ENCODE measurements around the gene NKX6-2. TPM values are rescaled to one million over a fixed set of nuclear protein-coding genes. Genes with fewer than 3 reads are reported as not detected.

The NKX6-2 gene
- total and polyA plus RNA-seq, 2 experiments from 2014 or later, result 2.6 TPM; not detected in 1

- Histone ChIP-seq H3K4me1 (ENCODE audit: insufficient read depth) (no peaks in the 10 kb centered on the region), H3K79me2 (ENCODE audit: insufficient read depth) (no peaks in the 10 kb centered on the region), H3K27me3 (replicated peaks; ENCODE audit: insufficient read depth) (peaks cover 3% of the 10 kb centered on the region), H4K20me1 (ENCODE audit: insufficient read depth) (no peaks in the 10 kb centered on the region), H3K36me3 (ENCODE audit: low read depth) (no peaks in the 10 kb centered on the region), H3K9me2 (ENCODE audit: insufficient read depth) (no peaks in the 10 kb centered on the region), H3K9me3 (ENCODE audit: low read depth) (no peaks in the 10 kb centered on the region), H3K4me2 (ENCODE audit: unreplicated experiment) (no peak overlapping the region), H3K9ac (no peak overlapping the region), H3F3A (ENCODE audit: insufficient read depth) (no peaks in the 10 kb centered on the region), H3K27ac (no peak overlapping the region), H3K4me3 (no peak overlapping the region), H2AFZ (no peak overlapping the region)
- TF ChIP-seq EZH2phosphoT487 (IDR thresholded peaks at IDR 0.05; ENCODE audit: insufficient read depth, low read depth), result no peak
- in situ Hi-C loops (cut with MboI), result no loop called here
- 32 to 51% methylated on average over 24 to 42 of the region's 42 CpGs for WGBS, 2 experiments (ENCODE audit: low coverage in 1 of 2, low lambda C conversion rate in 2 of 2, missing lambda C conversion rate in 2 of 2)
- DNase-seq, result no peak
These were observed 22.7 kb upstream of the NKX6-2 start for GRCh38 chr10:132808383-132809231.

- no peaks in the 10 kb centered on the region for H3F3A ChIP-seq (ENCODE audit: insufficient read depth)
- peaks cover 3% of the 10 kb centered on the region for H3K27me3 ChIP-seq (replicated peaks; ENCODE audit: insufficient read depth)
- H3K9ac ChIP-seq, result no peak overlapping the region
- no peaks in the 10 kb centered on the region for H3K79me2 ChIP-seq (ENCODE audit: insufficient read depth)
- H3K4me1 ChIP-seq (ENCODE audit: insufficient read depth), result no peaks in the 10 kb centered on the region
- no peak for TF ChIP-seq EZH2 (IDR thresholded peaks at IDR 0.05; ENCODE audit: insufficient read depth, poor library complexity, severe bottlenecking)
- TF ChIP-seq EZH2phosphoT487 (IDR thresholded peaks at IDR 0.05; ENCODE audit: insufficient read depth, low read depth), result no peak
- no peaks in the 10 kb centered on the region for H4K20me1 ChIP-seq (ENCODE audit: insufficient read depth)
- no peak overlapping the region for H3K4me2 ChIP-seq (ENCODE audit: unreplicated experiment)
- H3K4me3 ChIP-seq, result no peak overlapping the region
- no peaks in the 10 kb centered on the region for H3K9me2 ChIP-seq (ENCODE audit: insufficient read depth)
- in situ Hi-C loops (cut with MboI), result no loop called here
- no peak overlapping the region for H3K27ac ChIP-seq
- no peaks in the 10 kb centered on the region for H3K9me3 ChIP-seq (ENCODE audit: low read depth)
- 76 to 77% methylated on average over 24 to 25 of the region's 27 CpGs for WGBS, 2 experiments (ENCODE audit: low coverage in 1 of 2, low lambda C conversion rate in 2 of 2, missing lambda C conversion rate in 2 of 2)
- no peak for DNase-seq
- no peak overlapping the region for H2AFZ ChIP-seq
- H3K36me3 ChIP-seq (ENCODE audit: low read depth), result no peaks in the 10 kb centered on the region
These were observed 21.7 kb upstream of the NKX6-2 start for GRCh38 chr10:132807621-132808049.

- Histone ChIP-seq H3K27ac (no peak overlapping the region), H3K27me3 (replicated peaks; ENCODE audit: insufficient read depth) (peaks cover 3% of the 10 kb centered on the region), H3K9me2 (ENCODE audit: insufficient read depth) (no peaks in the 10 kb centered on the region), H2AFZ (no peak overlapping the region), H4K20me1 (ENCODE audit: insufficient read depth) (no peaks in the 10 kb centered on the region), H3K4me3 (no peak overlapping the region), H3K4me1 (ENCODE audit: insufficient read depth) (no peaks in the 10 kb centered on the region), H3K4me2 (ENCODE audit: unreplicated experiment) (no peak overlapping the region), H3K79me2 (ENCODE audit: insufficient read depth) (no peaks in the 10 kb centered on the region), H3F3A (ENCODE audit: insufficient read depth) (no peaks in the 10 kb centered on the region), H3K36me3 (ENCODE audit: low read depth) (no peaks in the 10 kb centered on the region), H3K9ac (no peak overlapping the region), H3K9me3 (ENCODE audit: low read depth) (no peaks in the 10 kb centered on the region)
- in situ Hi-C loops (cut with MboI), result no loop called here
- no peak for TF ChIP-seq EZH2 (IDR thresholded peaks at IDR 0.05; ENCODE audit: insufficient read depth, poor library complexity, severe bottlenecking)
- TF ChIP-seq EZH2phosphoT487 (IDR thresholded peaks at IDR 0.05; ENCODE audit: insufficient read depth, low read depth), result no peak
- no peak for DNase-seq
- 65 to 68% methylated on average over 25 of the region's 25 CpGs for WGBS, 2 experiments (ENCODE audit: low coverage in 1 of 2, low lambda C conversion rate in 2 of 2, missing lambda C conversion rate in 2 of 2)
These were observed 20.6 kb upstream of the NKX6-2 start for GRCh38 chr10:132806561-132807003.

- H3K4me2 ChIP-seq (ENCODE audit: unreplicated experiment), result no peak overlapping the region
- H3K79me2 ChIP-seq (ENCODE audit: insufficient read depth), result no peaks in the 10 kb centered on the region
- in situ Hi-C loops (cut with MboI), result no loop called here
- WGBS, 2 experiments (ENCODE audit: low coverage in 1 of 2, low lambda C conversion rate in 2 of 2, missing lambda C conversion rate in 2 of 2), result 17 to 18% methylated on average over 7 of the region's 7 CpGs
- no peak overlapping the region for H3K4me3 ChIP-seq
- H3K4me1 ChIP-seq (ENCODE audit: insufficient read depth), result no peaks in the 10 kb centered on the region
- no peaks in the 10 kb centered on the region for H4K20me1 ChIP-seq (ENCODE audit: insufficient read depth)
- no peaks in the 10 kb centered on the region for H3K36me3 ChIP-seq (ENCODE audit: low read depth)
- peaks cover 3% of the 10 kb centered on the region for H3K27me3 ChIP-seq (replicated peaks; ENCODE audit: insufficient read depth)
- no peaks in the 10 kb centered on the region for H3F3A ChIP-seq (ENCODE audit: insufficient read depth)
- H3K9me3 ChIP-seq (ENCODE audit: low read depth), result no peaks in the 10 kb centered on the region
- H2AFZ ChIP-seq, result no peak overlapping the region
- H3K9me2 ChIP-seq (ENCODE audit: insufficient read depth), result no peaks in the 10 kb centered on the region
- no peak overlapping the region for H3K27ac ChIP-seq
- TF ChIP-seq EZH2 (IDR thresholded peaks at IDR 0.05; ENCODE audit: insufficient read depth, poor library complexity, severe bottlenecking) (no peak), EZH2phosphoT487 (IDR thresholded peaks at IDR 0.05; ENCODE audit: insufficient read depth, low read depth) (no peak)
- H3K9ac ChIP-seq, result no peak overlapping the region
- DNase-seq, result no peak
These were observed 20.2 kb upstream of the NKX6-2 start for GRCh38 chr10:132806110-132806509.

Data from GM23248 (cell line).